GM13977 (cell line): Measurements from ENCODE around the gene THADA.
A peak's percentile ranks its signal among the peaks of the same experiment; 100 is the strongest.

ENCODE experiments used
- DNase-seq: peaks from one replicate; pipeline ENCODE4 v3.0.0; 2012; ENCODE audit warnings: low spot score
- CTCF ChIP-seq: IDR thresholded peaks from 2 replicates; pipeline ENCODE4 v1.5.1; 2012; ENCODE audit warnings: mild to moderate bottlenecking, control low read depth; ENCODE audit not compliant: insufficient read depth; ENCODE audit errors: extremely low read depth, missing control alignments
- in situ Hi-C: fragments of 300-500 bp; cut with MboI; formaldehyde crosslinking; loops from one replicate; pipeline ENCODE4 v1.12.0; 2022; ENCODE audit warnings: low sequenced_read_pairs, low pct_unique_long_range_greater_than_20kb, mixed read lengths, inconsistent platforms; ENCODE audit not compliant: unreplicated experiment

Gene THADA

GRCh38 chr2:43465234-43465633 is 130.6 kb downstream of the THADA start:
- TF ChIP-seq CTCF, result no peak
- no peak for DNase-seq
- in situ Hi-C loops, result no loop called here

- no peak for DNase-seq
- TF ChIP-seq CTCF, result no peak
- in situ Hi-C loops, result no loop called here
Measured at GRCh38 chr2:43464590-43464989, 131.2 kb downstream of the THADA start.

GRCh38 chr2:43462866-43463641 is 132.8 kb downstream of the THADA start:
- no peak for DNase-seq
- in situ Hi-C loops, result no loop called here
- no peak for TF ChIP-seq CTCF

- TF ChIP-seq CTCF, result no peak
Measured at GRCh38 chr2:43461453-43462073, 134.3 kb downstream of the THADA start.

GRCh38 chr2:43460611-43461365 is 135.1 kb downstream of the THADA start:
- in situ Hi-C loops, result no loop called here
- no peak for TF ChIP-seq CTCF
- DNase-seq, result no peak

More at GRCh38 chr2:43461453-43462073, 134.3 kb downstream of the THADA start:
- peak; percentile 36 for DNase-seq
- in situ Hi-C loops, result no loop called here

GRCh38 chr2:43460174-43460546 is 135.7 kb downstream of the THADA start:
- TF ChIP-seq CTCF, result no peak
- no peak for DNase-seq
- in situ Hi-C loops, result no loop called here
